Smooth muscle cell (in vitro differentiated cells): ENCODE data around the gene GRK1. TPM values are rescaled to one million over a fixed set of nuclear protein-coding genes. Genes with fewer than 3 reads are reported as not detected.

Experiments
- DNase-seq: peaks from one replicate; lab custom pipeline; 2025; ENCODE audit not compliant: unreplicated experiment; lab: John Stamatoyannopoulos, UW
- H2AFZ ChIP-seq: fragments of 200-600 bp; sonication (generic); 2 replicates; pipeline ENCODE4 v1.6.0; 2016; ENCODE audit warnings: antibody characterized with exemption, low read depth, mild to moderate bottlenecking
- H3F3A ChIP-seq: fragments of 200-600 bp; sonication (generic); 2 replicates; pipeline ENCODE4 v1.6.0; 2017; ENCODE audit warnings: antibody characterized with exemption, low read depth
- H3K27ac ChIP-seq: fragments of 200-600 bp; sonication (generic); 2 replicates; pipeline ENCODE4 v1.5.1; 2016; ENCODE audit warnings: low read depth, mild to moderate bottlenecking
- H3K27me3 ChIP-seq: fragments of 200-600 bp; sonication (generic); 2 replicates; pipeline ENCODE4 v1.6.1; 2016; ENCODE audit warnings: low read depth, mild to moderate bottlenecking
- H3K36me3 ChIP-seq: fragments of 200-600 bp; sonication (generic); 2 replicates; pipeline ENCODE4 v1.5.1; 2016; ENCODE audit warnings: low read depth
- H3K4me1 ChIP-seq: fragments of 200-600 bp; sonication (generic); 2 replicates; pipeline ENCODE4 v1.5.1; 2016; ENCODE audit warnings: low read depth
- H3K4me2 ChIP-seq: fragments of 200-600 bp; sonication (generic); 2 replicates; pipeline ENCODE4 v1.6.0; 2016; ENCODE audit warnings: mild to moderate bottlenecking
- H3K4me3 ChIP-seq: fragments of 200-600 bp; sonication (generic); 2 replicates; pipeline ENCODE4 v1.5.1; 2016; ENCODE audit warnings: mild to moderate bottlenecking
- H3K79me2 ChIP-seq: fragments of 200-600 bp; sonication (generic); 2 replicates; pipeline ENCODE4 v1.6.0; 2016; ENCODE audit warnings: low read depth, mild to moderate bottlenecking
- H3K9ac ChIP-seq: fragments of 200-600 bp; sonication (generic); 2 replicates; pipeline ENCODE4 v1.6.0; 2016; ENCODE audit warnings: low read depth
- H3K9me3 ChIP-seq: fragments of 200-600 bp; sonication (generic); replicated peaks from 2 replicates; pipeline ENCODE4 v1.5.1; 2016; ENCODE audit warnings: low read depth
- H4K20me1 ChIP-seq: fragments of 200-600 bp; sonication (generic); 2 replicates; pipeline ENCODE4 v1.6.0; 2016; ENCODE audit warnings: low read depth
- CTCF ChIP-seq: fragments of 200-600 bp; sonication (generic); IDR thresholded peaks from 2 replicates; pipeline ENCODE4 v1.5.1; 2017; ENCODE audit warnings: borderline replicate concordance, mild to moderate bottlenecking, antibody characterized with exemption; ENCODE audit not compliant: insufficient read depth, poor library complexity, severe bottlenecking
- WGBS: methylation state at CpG from one replicate; pipeline ENCODE4 v1.1.7; 2016; ENCODE audit warnings: low lambda C conversion rate; 5-methylcytosine and 5-hydroxymethylcytosine counted together
- polyA plus RNA-seq: library from polyadenylated mRNA; unstranded; fragments of >200 nt; fragmentation: Nextera tagmentation; extraction: Ambion mirVana; gene quantifications from 2 replicates; pipeline ENCODE4 v1.2.1, GENCODE V29; 2016
- total RNA-seq: library from RNA; depleted of rRNA; stranded (reverse); fragments of >200 nt; gene quantifications from 2 replicates; pipeline ENCODE4 v1.2.3, GENCODE V29; 2014

The GRK1 gene
- total and polyA plus RNA-seq, 2 experiments from 2014 or later, result not detected

- Histone ChIP-seq H3K9me3 (no peaks in the 10 kb centered on the region), H2AFZ (no peak overlapping the region), H3F3A (no peaks in the 10 kb centered on the region), H3K4me1 (no peaks in the 10 kb centered on the region), H3K27ac (no peak overlapping the region), H3K9ac (no peak overlapping the region), H3K27me3 (no peaks in the 10 kb centered on the region), H4K20me1 (no peaks in the 10 kb centered on the region), H3K4me3 (no peak overlapping the region), H3K79me2 (no peaks in the 10 kb centered on the region), H3K4me2 (no peak overlapping the region), H3K36me3 (no peaks in the 10 kb centered on the region)
- no peak for DNase-seq
- TF ChIP-seq CTCF, result no peak
- 82% methylated on average over 3 of the region's 3 CpGs for WGBS
These were observed 7.0 kb upstream of the GRK1 start for GRCh38 chr13:113660066-113660465.

- Histone ChIP-seq H3K27me3 (no peaks in the 10 kb centered on the region), H3K9me3 (no peaks in the 10 kb centered on the region), H3K4me1 (no peaks in the 10 kb centered on the region), H2AFZ (no peak overlapping the region), H3K79me2 (no peaks in the 10 kb centered on the region), H3F3A (no peaks in the 10 kb centered on the region), H3K27ac (no peak overlapping the region), H3K36me3 (no peaks in the 10 kb centered on the region), H4K20me1 (no peaks in the 10 kb centered on the region), H3K9ac (no peak overlapping the region), H3K4me2 (no peak overlapping the region), H3K4me3 (no peak overlapping the region)
- WGBS, result 92% methylated on average over 2 of the region's 2 CpGs
- no peak for TF ChIP-seq CTCF
- no peak for DNase-seq
These were observed 5.5 kb upstream of the GRK1 start for GRCh38 chr13:113661509-113661908.

- Histone ChIP-seq H3K9ac (no peak overlapping the region), H3K4me2 (no peak overlapping the region), H4K20me1 (no peaks in the 10 kb centered on the region), H3K27ac (no peak overlapping the region), H3K4me3 (no peak overlapping the region), H3K27me3 (no peaks in the 10 kb centered on the region), H3K79me2 (no peaks in the 10 kb centered on the region), H3K4me1 (no peaks in the 10 kb centered on the region), H2AFZ (no peak overlapping the region), H3K36me3 (no peaks in the 10 kb centered on the region), H3K9me3 (no peaks in the 10 kb centered on the region), H3F3A (no peaks in the 10 kb centered on the region)
- DNase-seq, result no peak
- no peak for TF ChIP-seq CTCF
- 95% methylated on average over 15 of the region's 15 CpGs for WGBS
These were observed 3.1 kb upstream of the GRK1 start for GRCh38 chr13:113663934-113664333.

- Histone ChIP-seq H4K20me1 (no peaks in the 10 kb centered on the region), H3F3A (no peaks in the 10 kb centered on the region), H3K27ac (no peak overlapping the region), H3K9me3 (no peaks in the 10 kb centered on the region), H3K4me2 (no peak overlapping the region), H3K27me3 (no peaks in the 10 kb centered on the region), H3K9ac (no peak overlapping the region), H3K4me1 (no peaks in the 10 kb centered on the region), H3K36me3 (no peaks in the 10 kb centered on the region), H2AFZ (no peak overlapping the region), H3K79me2 (no peaks in the 10 kb centered on the region), H3K4me3 (no peak overlapping the region)
- DNase-seq, result no peak
- TF ChIP-seq CTCF, result no peak
- 85% methylated on average over 21 of the region's 21 CpGs for WGBS
These were observed 2.0 kb upstream of the GRK1 start for GRCh38 chr13:113664751-113665596.
